Cardiac fibroblast (primary cell): ENCODE data around the gene ADAMTS14.

Experiments
- DNase-seq, 2 donors: peaks; one replicate each; pipeline versions ENCODE4 v3.0.0 to v3.0.0-alpha.2; 2010; ENCODE audit warnings: low read depth in 2 of 2
- H3K4me3 ChIP-seq, 2 donors: replicated peaks in 1 of 2; 1 replicate in 1 of 2; 2 replicates in 1 of 2; pipeline ENCODE4 v1.5.1; 2011; ENCODE audit warnings: low read depth in 2 of 2, low read length in 2 of 2, mild to moderate bottlenecking in 2 of 2, moderate library complexity in 1 of 2
- TF ChIP-seq, protein P1 (sequence below): IDR thresholded peaks from one replicate; pipeline ENCODE4 v1.5.1; 2011; ENCODE audit warnings: low read depth, mild to moderate bottlenecking, low read length, inconsistent platforms

Gene ADAMTS14

DNA sequence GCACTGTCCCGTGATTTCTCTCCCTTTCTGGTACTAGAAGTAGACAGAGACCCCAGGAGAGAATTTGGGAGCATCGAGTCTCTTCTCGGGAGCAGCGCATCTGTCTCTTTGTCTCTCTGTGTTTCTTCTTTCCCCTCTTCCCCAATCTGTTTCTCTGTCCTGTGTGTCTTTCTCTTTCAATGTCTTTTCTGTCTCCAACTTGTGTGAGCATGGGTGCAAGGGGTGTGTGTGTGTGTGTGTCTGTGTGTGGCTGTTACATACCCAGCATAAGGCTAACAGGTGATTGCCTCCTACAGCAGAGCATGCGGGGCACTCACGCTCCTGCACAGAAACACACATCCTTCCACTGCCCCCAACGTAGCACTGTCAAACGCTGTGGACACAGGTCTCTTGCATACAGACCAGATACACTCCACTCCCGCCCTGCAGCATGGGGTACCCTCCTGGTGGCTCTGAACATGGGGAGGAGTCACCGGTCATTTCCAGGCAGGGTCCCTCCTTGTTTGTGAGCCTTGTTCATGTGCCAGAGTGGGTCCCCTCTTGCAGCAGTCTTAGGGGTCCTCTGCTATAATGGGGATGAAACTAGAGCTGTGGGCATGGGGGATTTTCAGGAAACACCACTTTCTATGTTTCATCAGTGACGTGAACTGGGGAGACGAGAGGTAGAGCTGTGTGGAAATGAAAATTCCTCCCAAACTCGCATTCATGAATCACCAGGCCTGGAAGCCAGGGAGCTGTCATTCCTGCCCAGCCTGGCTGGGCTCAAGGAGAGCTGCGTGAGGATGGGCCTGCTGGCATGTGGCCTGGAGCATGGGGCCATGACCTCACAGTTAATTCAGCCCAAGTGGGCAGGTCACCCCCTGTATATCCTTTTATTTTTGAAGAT is 980 bp downstream of the ADAMTS14 start:
- H3K4me3 ChIP-seq: peak overlapping the region; percentile 25 to 50
- peak; percentile 85 to 93 for DNase-seq
- TF ChIP-seq, protein P1, sequence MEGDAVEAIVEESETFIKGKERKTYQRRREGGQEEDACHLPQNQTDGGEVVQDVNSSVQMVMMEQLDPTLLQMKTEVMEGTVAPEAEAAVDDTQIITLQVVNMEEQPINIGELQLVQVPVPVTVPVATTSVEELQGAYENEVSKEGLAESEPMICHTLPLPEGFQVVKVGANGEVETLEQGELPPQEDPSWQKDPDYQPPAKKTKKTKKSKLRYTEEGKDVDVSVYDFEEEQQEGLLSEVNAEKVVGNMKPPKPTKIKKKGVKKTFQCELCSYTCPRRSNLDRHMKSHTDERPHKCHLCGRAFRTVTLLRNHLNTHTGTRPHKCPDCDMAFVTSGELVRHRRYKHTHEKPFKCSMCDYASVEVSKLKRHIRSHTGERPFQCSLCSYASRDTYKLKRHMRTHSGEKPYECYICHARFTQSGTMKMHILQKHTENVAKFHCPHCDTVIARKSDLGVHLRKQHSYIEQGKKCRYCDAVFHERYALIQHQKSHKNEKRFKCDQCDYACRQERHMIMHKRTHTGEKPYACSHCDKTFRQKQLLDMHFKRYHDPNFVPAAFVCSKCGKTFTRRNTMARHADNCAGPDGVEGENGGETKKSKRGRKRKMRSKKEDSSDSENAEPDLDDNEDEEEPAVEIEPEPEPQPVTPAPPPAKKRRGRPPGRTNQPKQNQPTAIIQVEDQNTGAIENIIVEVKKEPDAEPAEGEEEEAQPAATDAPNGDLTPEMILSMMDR: no peak

DNA sequence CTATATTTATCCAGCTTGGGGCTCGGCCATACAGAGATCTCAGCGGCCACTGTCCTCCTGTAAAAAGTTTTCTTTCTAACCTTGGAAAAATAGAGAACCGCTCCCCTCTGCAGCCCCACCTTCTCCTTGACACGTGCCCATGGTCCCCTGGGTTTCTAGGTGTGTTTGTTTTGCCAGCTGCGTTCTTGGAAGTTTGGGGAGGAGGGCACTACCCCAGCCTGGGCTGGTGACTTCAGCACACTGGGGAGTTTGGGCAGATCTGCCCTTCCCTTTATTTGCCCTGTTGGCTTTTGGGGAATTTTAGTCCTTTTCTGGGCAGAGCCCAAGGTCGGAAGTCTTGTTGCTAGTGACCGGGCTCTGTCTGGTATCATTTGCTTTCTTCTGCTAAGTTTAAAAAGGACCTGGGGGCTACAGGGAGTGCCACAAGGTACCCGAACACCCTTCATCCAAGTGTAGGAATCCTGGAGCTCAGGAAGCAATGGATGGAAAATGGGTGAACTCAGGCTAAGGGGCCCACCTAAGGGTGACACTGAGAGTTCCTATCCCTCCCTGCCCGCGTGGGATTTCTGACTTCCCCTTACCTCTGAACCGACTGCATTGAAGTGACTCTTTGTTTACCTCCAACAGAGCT is 1.7 kb downstream of the ADAMTS14 start:
- H3K4me3 ChIP-seq: no peak overlapping the region

DNA sequence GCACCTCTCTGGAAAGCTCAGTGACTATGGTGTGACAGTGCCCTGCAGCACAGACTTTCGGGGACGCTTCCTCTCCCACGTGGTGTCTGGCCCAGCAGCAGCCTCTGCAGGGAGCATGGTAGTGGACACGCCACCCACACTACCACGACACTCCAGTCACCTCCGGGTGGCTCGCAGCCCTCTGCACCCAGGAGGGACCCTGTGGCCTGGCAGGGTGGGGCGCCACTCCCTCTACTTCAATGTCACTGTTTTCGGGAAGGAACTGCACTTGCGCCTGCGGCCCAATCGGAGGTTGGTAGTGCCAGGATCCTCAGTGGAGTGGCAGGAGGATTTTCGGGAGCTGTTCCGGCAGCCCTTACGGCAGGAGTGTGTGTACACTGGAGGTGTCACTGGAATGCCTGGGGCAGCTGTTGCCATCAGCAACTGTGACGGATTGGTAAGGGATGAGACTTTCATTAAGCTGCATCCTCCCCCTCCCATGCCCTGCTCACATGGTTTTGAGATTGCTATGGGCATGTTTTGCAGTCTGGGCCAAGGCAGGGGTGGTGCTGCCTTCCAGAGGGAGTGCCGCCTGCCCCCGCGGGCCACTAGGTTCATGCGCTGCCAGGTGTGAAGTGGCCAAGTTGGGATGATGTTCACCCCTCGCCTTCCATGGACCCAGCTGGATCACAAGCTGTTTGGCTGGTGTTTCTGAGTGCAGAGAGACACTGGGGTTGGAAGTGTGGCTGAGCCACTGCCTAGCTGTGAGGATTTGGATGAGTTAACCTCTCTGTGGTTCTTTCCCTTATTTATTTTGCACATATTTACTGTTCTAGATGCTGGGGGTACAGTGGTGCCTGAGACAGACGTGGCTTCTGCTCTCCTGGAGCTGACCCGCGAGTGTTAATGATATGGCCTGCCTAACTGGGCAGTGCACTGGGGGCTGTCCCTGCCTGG is 2.5 kb downstream of the ADAMTS14 start:
- TF ChIP-seq, protein P1: no peak
- no peak for DNase-seq
- no peak overlapping the region for H3K4me3 ChIP-seq

More for the DNA sequence above, 1.7 kb downstream of the ADAMTS14 start:
- TF ChIP-seq, protein P1: no peak
- no peak for DNase-seq

DNA sequence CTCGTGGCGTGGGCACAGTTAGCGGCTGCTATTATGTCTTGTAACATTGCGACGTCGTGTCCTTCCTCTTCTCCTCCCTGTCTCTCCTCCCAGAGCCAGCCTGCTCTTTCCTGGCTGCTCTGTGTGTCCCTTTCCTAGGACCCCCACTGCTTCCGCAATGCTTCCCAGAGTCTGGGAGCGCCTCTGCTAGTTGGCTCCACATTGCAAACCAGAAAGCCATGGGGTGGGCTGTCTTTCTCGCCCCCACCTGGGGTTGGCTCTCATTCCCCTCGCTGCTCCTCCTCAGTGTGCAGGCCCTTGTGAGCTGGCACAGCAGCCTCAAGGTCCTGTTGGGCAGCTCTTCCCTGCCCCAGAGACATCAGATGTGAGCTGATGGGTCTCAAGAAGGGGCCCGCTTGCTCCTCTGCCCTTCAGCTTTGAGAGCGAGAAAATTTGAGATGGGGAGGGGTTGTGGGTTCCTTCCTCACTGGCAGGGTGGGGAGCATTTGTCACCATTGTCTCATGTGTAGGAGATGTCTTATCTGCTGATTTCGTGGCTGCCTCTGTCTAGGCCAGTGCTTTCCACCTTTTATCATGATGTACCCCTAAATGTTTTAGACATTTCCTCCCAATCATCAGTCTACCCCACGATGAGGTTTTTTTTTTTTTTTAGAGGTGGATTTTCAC is 3.3 kb downstream of the ADAMTS14 start:
- H3K4me3 ChIP-seq: no peak overlapping the region
- TF ChIP-seq, protein P1: no peak
- DNase-seq: no peak

DNA sequence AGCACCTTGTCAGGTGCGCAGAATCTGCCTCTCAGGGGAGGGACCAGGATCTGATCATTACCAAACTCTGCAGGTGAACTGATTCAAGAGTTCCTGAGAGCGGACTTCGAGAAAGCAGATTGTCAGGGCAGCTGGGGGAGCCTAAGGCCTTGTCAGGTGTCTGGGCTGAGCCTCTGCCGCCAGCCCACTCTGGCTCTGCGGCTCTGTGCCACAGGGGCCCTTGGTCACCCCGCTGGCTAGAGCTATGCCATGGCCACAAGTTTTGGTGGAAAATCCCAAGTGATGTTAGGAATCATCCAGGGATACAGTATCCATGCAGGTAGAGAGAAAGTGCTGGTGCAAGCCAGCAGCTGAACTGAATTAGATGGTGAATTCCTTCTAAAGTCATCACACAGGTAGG is 4.2 kb downstream of the ADAMTS14 start:
- TF ChIP-seq, protein P1: no peak
- no peak overlapping the region for H3K4me3 ChIP-seq
- DNase-seq: no peak

DNA sequence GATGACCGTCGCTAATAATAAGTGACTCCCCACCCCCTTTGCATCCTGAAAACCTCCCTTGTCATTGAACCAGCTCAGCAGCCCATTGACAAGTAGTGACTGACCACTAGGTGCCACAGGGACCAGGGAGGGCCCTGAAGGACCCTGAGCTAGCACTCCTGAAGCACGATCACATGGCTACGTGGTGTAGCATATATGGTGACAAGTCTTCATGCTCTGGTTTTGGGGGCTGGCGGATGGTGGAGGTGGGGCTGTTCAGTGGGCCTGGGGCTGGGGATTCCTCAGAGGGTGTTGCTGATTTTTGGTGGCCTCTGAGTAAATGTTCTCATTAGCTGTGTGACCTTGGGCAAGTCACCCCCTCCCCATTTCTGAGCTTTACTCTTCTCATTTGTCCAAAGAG is 4.7 kb downstream of the ADAMTS14 start:
- H3K4me3 ChIP-seq: no peak overlapping the region
- TF ChIP-seq, protein P1: no peak
- DNase-seq: no peak
